Measurements from ENCODE around the gene CYP2D6.
A peak's percentile ranks its signal among the peaks of the same experiment; 100 is the strongest.
"Not testable (repeated sequence)": the region's sequence is repeated elsewhere in the genome, so short reads cannot be mapped to it uniquely, and the experiment has no call there.

CYP2D6 gene

GRCh38 chr22:42138122-42138770, 7.6 kb upstream of the CYP2D6 start:
- DNase-seq (ENCODE audit: insufficient read length, low spot score) = no peak
- FAIRE-seq = no peak

DNA sequence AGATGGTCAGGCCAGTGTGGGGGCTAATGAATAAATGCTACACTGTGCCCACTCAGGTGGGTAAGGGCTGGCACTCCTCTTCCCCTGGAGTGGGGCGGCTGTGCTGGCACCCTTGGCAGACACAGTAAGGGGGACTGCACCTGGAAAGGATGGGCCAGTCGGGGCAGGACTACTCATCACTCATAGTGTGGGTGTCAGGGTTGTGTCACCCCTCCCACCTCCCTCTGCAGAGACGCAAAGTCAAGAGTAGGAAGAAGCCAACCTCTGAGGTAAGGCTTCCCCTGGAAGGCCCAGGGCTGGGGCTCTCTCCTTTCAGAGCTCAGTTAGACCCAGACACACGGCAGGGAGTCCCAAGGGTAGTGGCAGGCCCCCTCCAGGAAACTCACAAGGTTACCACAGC, 5.1 kb upstream of the CYP2D6 start:
- not testable (repeated sequence) for FAIRE-seq

GRCh38 chr22:42134100-42135020, 3.8 kb upstream of the CYP2D6 start:
- FAIRE-seq = no peak

More for the DNA sequence above, 5.1 kb upstream of the CYP2D6 start:
- not testable (repeated sequence) for DNase-seq (ENCODE audit: insufficient read length, low spot score)

GRCh38 chr22:42132457-42132856, 1.8 kb upstream of the CYP2D6 start:
- no peak for FAIRE-seq
- DNase-seq (ENCODE audit: insufficient read length, low spot score) = no peak

More at GRCh38 chr22:42134100-42135020, 3.8 kb upstream of the CYP2D6 start:
- no peak for DNase-seq (ENCODE audit: insufficient read length, low spot score)

DNA sequence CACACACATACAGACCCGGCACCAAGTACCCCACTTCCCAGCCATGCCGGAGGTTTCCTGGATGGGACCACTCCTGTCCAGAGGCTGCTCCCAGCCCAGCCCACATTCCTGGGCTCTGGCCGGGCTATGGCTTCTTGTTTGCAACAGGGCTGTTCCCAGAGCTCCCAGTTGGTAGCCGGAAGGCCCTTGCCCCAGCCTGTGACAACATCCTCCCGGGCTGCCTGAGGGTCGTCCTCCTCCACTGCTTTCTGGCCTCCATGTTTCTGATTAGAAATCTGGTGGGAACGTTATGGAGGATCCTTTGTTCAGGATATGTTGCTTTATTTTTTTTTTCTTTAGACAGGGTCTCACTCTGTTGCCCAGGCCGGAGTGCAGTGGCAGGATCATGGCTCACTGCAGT, 952 bp upstream of the CYP2D6 start:
- no peak for DNase-seq (ENCODE audit: insufficient read length, low spot score)
- no peak for FAIRE-seq

DNA sequence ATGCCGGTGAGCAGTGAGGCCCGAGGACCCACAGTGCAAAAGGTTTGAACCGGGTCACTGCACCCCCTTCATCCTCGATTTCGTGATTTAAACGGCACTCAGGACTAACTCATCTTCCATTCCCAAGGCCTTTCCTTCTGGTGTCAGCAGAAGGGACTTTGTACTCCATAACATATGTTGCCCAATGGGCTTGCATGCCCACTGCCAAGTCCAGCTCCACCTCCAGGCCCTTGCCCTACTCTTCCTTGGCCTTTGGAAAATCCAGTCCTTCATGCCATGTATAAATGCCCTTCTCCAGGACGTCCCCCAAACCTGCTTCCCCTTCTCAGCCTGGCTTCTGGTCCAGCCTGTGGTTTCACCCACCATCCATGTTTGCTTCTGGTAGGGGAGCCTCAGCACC, 428 bp downstream of the CYP2D6 start:
- not testable (repeated sequence) for FAIRE-seq; DNase-seq (ENCODE audit: insufficient read length, low spot score)

- FAIRE-seq; DNase-seq (ENCODE audit: insufficient read length, low spot score): not testable (repeated sequence)
Observed at GRCh38 chr22:42128776-42129694, 1.6 kb downstream of the CYP2D6 start.

- DNase-seq (ENCODE audit: insufficient read length, low spot score); FAIRE-seq: not testable (repeated sequence)
Observed at GRCh38 chr22:42128007-42128406, 2.6 kb downstream of the CYP2D6 start.

- FAIRE-seq (no peak), DNase-seq (ENCODE audit: insufficient read length, low spot score) (no peak)
Observed at GRCh38 chr22:42127606-42128005, 3.0 kb downstream of the CYP2D6 start.

- DNase-seq (ENCODE audit: insufficient read length, low spot score); FAIRE-seq: not testable (repeated sequence)
Observed at GRCh38 chr22:42123529-42123928, 7.1 kb downstream of the CYP2D6 start.

- peak; percentile 48 for DNase-seq (ENCODE audit: insufficient read length, low spot score)
- peak; percentile 82 for FAIRE-seq
Observed at GRCh38 chr22:42120231-42121021, 10.2 kb downstream of the CYP2D6 start.

GRCh38 chr22:42116848-42117424, 13.7 kb downstream of the CYP2D6 start:
- no peak for FAIRE-seq

GRCh38 chr22:42115420-42115830, 15.2 kb downstream of the CYP2D6 start:
- not testable (repeated sequence) for DNase-seq (ENCODE audit: insufficient read length, low spot score); FAIRE-seq

More at GRCh38 chr22:42116848-42117424, 13.7 kb downstream of the CYP2D6 start:
- DNase-seq (ENCODE audit: insufficient read length, low spot score) = no peak

DNA sequence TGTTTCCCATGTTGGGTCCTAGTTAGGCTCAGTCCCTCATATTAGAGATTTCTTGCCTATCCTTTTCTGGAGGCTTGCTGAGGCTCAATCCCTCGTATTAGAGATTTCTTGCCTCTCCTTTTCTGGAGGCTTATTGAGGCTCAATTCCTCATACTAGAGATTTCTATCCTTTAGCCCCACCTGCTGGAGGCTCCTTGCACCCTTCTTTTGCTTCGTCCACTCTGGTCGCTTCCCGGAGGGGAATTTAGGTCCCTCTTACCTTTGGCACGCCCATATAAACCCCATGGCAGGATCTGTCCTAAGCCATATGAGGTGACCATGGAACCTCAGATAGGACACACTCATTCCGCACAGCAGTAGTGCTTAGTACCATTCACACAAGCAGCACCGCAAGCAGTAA, 15.9 kb downstream of the CYP2D6 start:
- FAIRE-seq = no peak
- DNase-seq (ENCODE audit: insufficient read length, low spot score) = no peak

DNA sequence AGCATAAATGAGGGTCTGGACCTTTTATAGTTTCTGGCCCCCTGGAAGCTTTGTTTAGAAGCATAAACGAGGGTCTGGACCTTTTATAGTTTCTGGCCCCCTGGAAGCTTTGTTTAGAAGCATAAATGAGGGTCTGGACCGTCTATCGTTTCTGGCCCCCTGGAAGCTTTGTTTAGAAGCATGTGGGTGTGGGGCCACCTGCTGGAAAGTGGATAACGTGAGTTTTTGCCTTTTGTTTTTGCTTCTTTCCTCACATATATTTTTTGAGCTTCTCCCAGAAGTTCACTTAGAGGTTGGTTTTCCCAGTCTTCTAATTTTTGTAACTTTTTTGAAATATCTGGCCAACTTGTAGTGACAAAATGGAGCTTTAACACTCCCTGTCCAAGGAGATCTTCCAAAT, 17.8 kb downstream of the CYP2D6 start:
- DNase-seq (ENCODE audit: insufficient read length, low spot score); FAIRE-seq: not testable (repeated sequence)

DNA sequence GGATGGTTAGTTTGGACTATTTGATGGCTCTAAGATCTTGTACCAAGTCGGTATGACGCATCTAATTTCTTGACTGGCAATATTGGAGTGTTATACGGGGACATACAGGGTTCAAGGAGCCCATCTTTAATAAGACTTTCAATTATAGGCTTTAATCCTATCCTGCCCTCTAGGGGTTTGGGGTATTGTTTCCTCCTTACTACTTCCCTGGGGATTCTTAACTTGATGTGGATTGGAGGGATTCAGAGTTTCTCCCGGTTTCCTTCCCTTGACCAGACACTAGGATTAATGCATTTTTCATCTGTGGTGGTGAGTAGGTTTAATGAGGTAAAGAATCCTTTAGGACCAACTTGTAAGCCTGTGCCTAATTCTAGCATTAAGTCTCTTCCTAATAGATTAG, 18.8 kb downstream of the CYP2D6 start:
- DNase-seq (ENCODE audit: insufficient read length, low spot score) = no peak
- FAIRE-seq = no peak

GRCh38 chr22:42108848-42109247, 21.8 kb downstream of the CYP2D6 start:
- FAIRE-seq (no peak), DNase-seq (ENCODE audit: insufficient read length, low spot score) (no peak)

- not testable (repeated sequence) for DNase-seq (ENCODE audit: insufficient read length, low spot score); FAIRE-seq
Observed at GRCh38 chr22:42104332-42104860, 26.2 kb downstream of the CYP2D6 start.

GRCh38 chr22:42101199-42101598, 29.4 kb downstream of the CYP2D6 start:
- FAIRE-seq = no peak
- no peak for DNase-seq (ENCODE audit: insufficient read length, low spot score)

All from GM19239 (cell line).